HepG2 (cell line): ENCODE measurements around the gene IBTK. TPM values are rescaled to one million over a fixed set of nuclear protein-coding genes. Genes with fewer than 3 reads are reported as not detected.

ENCODE experiments used
- ATF3 ChIP-seq: sonication (generic); formaldehyde crosslinking; IDR thresholded peaks from 2 replicates; pipeline ENCODE4 v1.4.0; 2020; ENCODE audit warnings: missing genetic modification reagents
- DMTF1 ChIP-seq: sonication (generic); formaldehyde crosslinking; IDR thresholded peaks from 2 replicates; pipeline ENCODE4 v1.4.0; 2020; ENCODE audit warnings: mild to moderate bottlenecking, missing genetic modification reagents
- EED ChIP-seq: sonication (generic); formaldehyde crosslinking; IDR thresholded peaks from 2 replicates; pipeline ENCODE4 v1.5.0; 2020; ENCODE audit warnings: mild to moderate bottlenecking, missing genetic modification reagents
- FOXC1 ChIP-seq: sonication (generic); formaldehyde crosslinking; IDR thresholded peaks from 2 replicates; pipeline ENCODE4 v1.8.0; 2022; ENCODE audit warnings: mild to moderate bottlenecking, missing genetic modification reagents, borderline replicate concordance
- GABPB1 ChIP-seq: IDR thresholded peaks from 2 replicates; pipeline ENCODE4 v1.6.1; 2016; ENCODE audit warnings: mild to moderate bottlenecking, missing genetic modification reagents, moderate library complexity, missing compliant biosample characterization
- GATA4 ChIP-seq: sonication (generic); IDR thresholded peaks from 2 replicates; pipeline ENCODE4 v1.6.1; 2016; ENCODE audit warnings: antibody characterized with exemption, low read depth, borderline replicate concordance
- GFI1 ChIP-seq: sonication (generic); formaldehyde crosslinking; IDR thresholded peaks from 2 replicates; pipeline ENCODE4 v1.5.0; 2020; ENCODE audit warnings: missing genetic modification reagents, mild to moderate bottlenecking, borderline replicate concordance
- KDM5B ChIP-seq: sonication (generic); formaldehyde crosslinking; IDR thresholded peaks from 2 replicates; pipeline ENCODE4 v1.4.0; 2020; ENCODE audit warnings: missing genetic modification reagents, mild to moderate bottlenecking, borderline replicate concordance
- MEF2D ChIP-seq: sonication (generic); formaldehyde crosslinking; IDR thresholded peaks from 2 replicates; pipeline ENCODE4 v1.5.1; 2020; ENCODE audit warnings: mild to moderate bottlenecking, missing genetic modification reagents
- MLXIP ChIP-seq: sonication (generic); formaldehyde crosslinking; IDR thresholded peaks from 2 replicates; pipeline ENCODE4 v1.9.0; 2021; ENCODE audit warnings: missing genetic modification reagents, borderline replicate concordance
- NFIB ChIP-seq: sonication (generic); formaldehyde crosslinking; IDR thresholded peaks from 2 replicates; pipeline ENCODE4 v1.9.0; 2021; ENCODE audit warnings: missing genetic modification reagents, mild to moderate bottlenecking, borderline replicate concordance
- PCBP2 ChIP-seq: fragments of 200-400 bp; formaldehyde crosslinking; optimal IDR thresholded peaks from 2 replicates; pipeline ENCODE3; 2018; ENCODE audit warnings: low read length, low read depth; ENCODE audit not compliant: poor library complexity, severe bottlenecking
- PITX1 ChIP-seq: sonication (generic); formaldehyde crosslinking; IDR thresholded peaks from 2 replicates; pipeline ENCODE4 v1.5.1; 2020; ENCODE audit warnings: mild to moderate bottlenecking, missing genetic modification reagents
- REL ChIP-seq: sonication (generic); formaldehyde crosslinking; conservative IDR thresholded peaks from 2 replicates; pipeline ENCODE4 v1.8.0; 2022; ENCODE audit warnings: mild to moderate bottlenecking, missing genetic modification reagents, moderate library complexity
- RXRA ChIP-seq: sonication (generic); formaldehyde crosslinking; IDR thresholded peaks from 2 replicates; pipeline ENCODE4 v1.5.1; 2020; ENCODE audit warnings: missing genetic modification reagents
- SP2 ChIP-seq: sonication (generic); formaldehyde crosslinking; IDR thresholded peaks from 2 replicates; pipeline ENCODE4 v1.5.1; 2020; ENCODE audit warnings: mild to moderate bottlenecking, missing genetic modification reagents
- ZNF547 ChIP-seq: sonication (generic); formaldehyde crosslinking; IDR thresholded peaks from 2 replicates; pipeline ENCODE4 v1.5.1; 2020; ENCODE audit warnings: mild to moderate bottlenecking, missing genetic modification reagents
- polyA plus RNA-seq, 8 experiments: library from polyadenylated mRNA; depleted of rRNA in 3 of 8; stranded (reverse) in 7 of 8; unstranded in 1 of 8; fragments of >200 nt; fragmentation: Illumina TruSeq in 4 of 8; extraction: Trizol in 4 of 8; gene quantifications; 2 replicates each; pipeline versions ENCODE4 v1.2.1 to v1.2.3, GENCODE V29; 2011 to 2016; ENCODE audit warnings: low read depth in 4 of 8, missing spikeins in 1 of 8, mixed read lengths in 1 of 8; ENCODE audit not compliant: insufficient read depth in 1 of 8
- total RNA-seq, 5 experiments: library from RNA; depleted of rRNA; stranded (reverse); fragments of >200 nt; fragmentation: Illumina TruSeq; extraction: Trizol; gene quantifications; 2 replicates each; pipeline ENCODE4 v1.2.3, GENCODE V29; 2016; ENCODE audit warnings: low read depth in 1 of 5
- TF ChIP-seq, protein P1 (sequence below): sonication (generic); formaldehyde crosslinking; IDR thresholded peaks from 2 replicates; pipeline ENCODE4 v1.5.0; 2020; ENCODE audit warnings: mild to moderate bottlenecking, missing genetic modification reagents
- TF ChIP-seq, protein P2 (sequence below): sonication (generic); formaldehyde crosslinking; IDR thresholded peaks from 2 replicates; pipeline ENCODE4 v1.5.1; 2020; ENCODE audit warnings: mild to moderate bottlenecking, missing genetic modification reagents, moderate library complexity

IBTK gene
- total and polyA plus RNA-seq, 2 of the 13 experiments (the other 11 are each of a cell fraction or from before 2014, with no cell fraction given), result 23.8 to 60.0 TPM

- TF ChIP-seq MLXIP (CRISPR knock-in tag) (peak; percentile 59; the same call in 1 of the 2 replicates), FOXC1 (CRISPR knock-in tag) (peak; percentile 52; the same call in 1 of the 2 replicates), NFIB (CRISPR knock-in tag) (no peak), EED (CRISPR knock-in tag) (no peak), REL (no peak), SP2 (peak; percentile 81), ZNF547 (CRISPR knock-in tag) (peak; percentile 16; the same call in 1 of the 2 replicates), GABPB1 (peak; percentile 76), ATF3 (CRISPR knock-in tag) (peak; percentile 49; the same call in 1 of the 2 replicates), PITX1 (CRISPR knock-in tag) (0 out of 2 replicates have a peak, but pooled peaks have one; percentile 26), RXRA (CRISPR knock-in tag) (peak; percentile 94), GFI1 (CRISPR knock-in tag) (peak; percentile 81), PCBP2 (no peak), MEF2D (peak; percentile 77; the same call in 1 of the 2 replicates), KDM5B (peak; percentile 86; the same call in 1 of the 2 replicates), DMTF1 (CRISPR knock-in tag) (no peak), GATA4 (0 out of 2 replicates have a peak, but pooled peaks have one; percentile 57)
- TF ChIP-seq, protein P1, sequence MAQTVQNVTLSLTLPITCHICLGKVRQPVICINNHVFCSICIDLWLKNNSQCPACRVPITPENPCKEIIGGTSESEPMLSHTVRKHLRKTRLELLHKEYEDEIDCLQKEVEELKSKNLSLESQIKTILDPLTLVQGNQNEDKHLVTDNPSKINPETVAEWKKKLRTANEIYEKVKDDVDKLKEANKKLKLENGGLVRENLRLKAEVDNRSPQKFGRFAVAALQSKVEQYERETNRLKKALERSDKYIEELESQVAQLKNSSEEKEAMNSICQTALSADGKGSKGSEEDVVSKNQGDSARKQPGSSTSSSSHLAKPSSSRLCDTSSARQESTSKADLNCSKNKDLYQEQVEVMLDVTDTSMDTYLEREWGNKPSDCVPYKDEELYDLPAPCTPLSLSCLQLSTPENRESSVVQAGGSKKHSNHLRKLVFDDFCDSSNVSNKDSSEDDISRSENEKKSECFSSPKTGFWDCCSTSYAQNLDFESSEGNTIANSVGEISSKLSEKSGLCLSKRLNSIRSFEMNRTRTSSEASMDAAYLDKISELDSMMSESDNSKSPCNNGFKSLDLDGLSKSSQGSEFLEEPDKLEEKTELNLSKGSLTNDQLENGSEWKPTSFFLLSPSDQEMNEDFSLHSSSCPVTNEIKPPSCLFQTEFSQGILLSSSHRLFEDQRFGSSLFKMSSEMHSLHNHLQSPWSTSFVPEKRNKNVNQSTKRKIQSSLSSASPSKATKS, result peak; percentile 82; the same call in 1 of the 2 replicates
- TF ChIP-seq, protein P2, sequence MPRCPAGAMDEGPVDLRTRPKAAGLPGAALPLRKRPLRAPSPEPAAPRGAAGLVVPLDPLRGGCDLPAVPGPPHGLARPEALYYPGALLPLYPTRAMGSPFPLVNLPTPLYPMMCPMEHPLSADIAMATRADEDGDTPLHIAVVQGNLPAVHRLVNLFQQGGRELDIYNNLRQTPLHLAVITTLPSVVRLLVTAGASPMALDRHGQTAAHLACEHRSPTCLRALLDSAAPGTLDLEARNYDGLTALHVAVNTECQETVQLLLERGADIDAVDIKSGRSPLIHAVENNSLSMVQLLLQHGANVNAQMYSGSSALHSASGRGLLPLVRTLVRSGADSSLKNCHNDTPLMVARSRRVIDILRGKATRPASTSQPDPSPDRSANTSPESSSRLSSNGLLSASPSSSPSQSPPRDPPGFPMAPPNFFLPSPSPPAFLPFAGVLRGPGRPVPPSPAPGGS (CRISPR knock-in tag), result peak; percentile 73; the same call in 1 of the 2 replicates
Observed at GRCh38 chr6:82247505-82248272, at the start of gene IBTK (continued).
